ENCODE data around the gene GMDS.
A peak's percentile ranks its signal among the peaks of the same experiment; 100 is the strongest.

Gene GMDS

DNA sequence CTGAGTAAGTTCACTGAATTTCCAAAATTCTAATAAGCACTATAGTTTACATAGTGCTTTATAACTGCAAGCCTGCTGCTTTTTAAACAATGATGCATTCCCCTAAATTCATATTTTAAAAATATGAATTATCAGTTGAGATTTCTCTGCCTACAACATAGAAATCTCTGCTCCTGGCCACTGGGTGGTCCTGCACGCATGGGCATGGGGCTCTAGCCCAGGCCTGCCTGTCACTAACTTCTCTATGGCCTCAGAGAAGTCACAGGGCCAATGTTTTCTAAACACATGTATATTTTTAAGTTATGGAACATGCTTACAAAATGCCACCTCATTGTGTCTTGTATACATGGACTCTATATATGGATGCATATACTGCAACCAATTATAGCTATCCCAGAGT lies 424.7 kb downstream of the GMDS start:
- DNase-seq: no peak

DNA sequence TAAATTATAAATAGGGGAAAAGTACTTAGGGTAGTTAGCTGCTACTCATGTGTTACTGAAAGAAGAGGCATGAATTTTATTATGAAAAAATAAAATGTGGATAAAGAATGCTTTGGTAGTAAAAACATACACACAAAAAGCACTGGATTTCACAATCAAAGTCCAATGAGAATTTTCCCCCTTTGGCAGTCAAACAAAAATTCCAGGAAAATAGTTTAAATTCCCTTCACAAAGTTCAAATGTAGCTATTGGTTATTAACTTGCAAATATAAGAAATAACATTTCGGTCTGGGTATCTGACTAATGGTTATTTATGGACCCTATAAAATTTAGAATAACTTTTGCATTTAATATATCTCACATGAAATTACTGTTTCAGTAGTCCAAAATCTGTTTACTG lies 425.2 kb downstream of the GMDS start:
- DNase-seq: no peak

DNA sequence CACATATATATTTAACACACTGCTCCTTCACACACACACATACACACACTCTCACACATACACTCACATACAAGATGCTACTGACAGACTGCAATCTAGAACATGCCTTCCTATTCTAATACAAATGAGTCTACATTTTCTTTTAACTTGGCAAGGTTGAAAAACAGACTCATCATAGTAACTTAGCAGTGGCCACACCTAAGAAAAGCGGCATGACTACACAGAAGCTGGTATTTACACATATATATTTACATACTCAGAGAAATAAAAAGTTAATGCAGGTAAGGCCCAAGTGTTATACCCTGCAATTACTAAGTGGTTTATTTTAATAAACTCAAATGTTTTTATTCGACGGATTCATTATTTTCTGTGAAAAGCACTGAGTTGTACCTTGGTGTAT lies 426.4 kb downstream of the GMDS start:
- no peak for DNase-seq

DNA sequence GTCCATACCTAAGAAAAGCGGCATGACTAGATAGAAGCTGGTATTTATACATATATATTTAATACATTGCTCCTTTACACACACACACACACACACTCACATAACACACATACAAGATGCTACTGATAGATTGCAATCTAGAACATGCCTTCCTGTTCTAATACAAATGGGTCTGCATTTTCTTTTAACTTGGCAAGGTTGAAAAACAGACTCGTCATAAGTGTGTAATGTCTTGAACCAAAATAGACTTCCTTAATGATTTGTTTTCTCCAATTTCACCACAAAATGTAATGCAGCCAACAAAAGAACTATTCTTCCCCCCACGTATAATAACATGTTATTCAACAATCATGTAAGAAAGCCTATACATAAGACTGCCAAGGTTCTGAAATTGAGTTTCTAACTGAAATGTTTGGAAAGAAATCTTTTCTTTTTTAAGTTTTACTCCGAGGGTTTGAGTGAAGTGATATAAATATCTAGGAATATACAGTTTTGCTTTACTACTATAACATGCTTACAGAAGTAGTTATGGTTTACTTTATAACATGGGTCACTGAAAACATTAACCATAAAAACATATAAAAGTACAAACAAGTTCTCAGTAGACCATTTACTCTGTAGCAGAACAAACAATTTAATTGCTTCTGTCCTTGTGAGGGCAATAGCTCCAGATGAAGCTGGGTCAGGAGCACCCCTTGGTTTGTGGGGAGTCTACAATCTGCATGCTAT lies 428.2 kb downstream of the GMDS start:
- no peak for DNase-seq

DNA sequence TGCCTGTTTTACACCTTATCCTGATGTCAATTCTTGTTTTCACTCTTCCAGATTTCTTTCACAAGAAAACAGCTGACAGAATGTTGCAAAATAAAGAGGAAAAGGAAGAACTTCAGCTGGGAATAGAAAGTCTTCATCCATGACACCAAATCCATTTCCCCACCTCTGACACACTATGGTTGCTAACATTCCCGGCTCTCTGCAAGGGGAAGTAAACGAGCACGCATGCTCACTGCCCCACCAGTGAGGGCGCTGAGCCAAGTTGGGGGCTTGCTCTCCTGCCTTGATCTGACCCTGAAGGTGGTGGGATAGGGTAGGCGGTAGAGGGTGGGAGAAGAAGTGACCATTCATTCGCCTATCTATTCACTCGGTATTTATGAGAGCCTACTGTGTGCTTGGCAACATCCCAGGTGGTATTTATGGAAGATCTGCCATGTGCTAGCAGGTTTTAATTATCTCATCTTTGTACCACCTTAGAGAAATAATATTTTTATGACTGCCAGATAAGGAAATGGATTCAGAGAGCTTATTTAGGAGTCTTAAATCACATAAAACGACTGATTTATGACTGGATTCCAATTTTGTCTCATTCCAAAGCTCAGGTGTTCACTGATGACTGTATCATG lies 429.5 kb downstream of the GMDS start:
- no peak for DNase-seq

DNA sequence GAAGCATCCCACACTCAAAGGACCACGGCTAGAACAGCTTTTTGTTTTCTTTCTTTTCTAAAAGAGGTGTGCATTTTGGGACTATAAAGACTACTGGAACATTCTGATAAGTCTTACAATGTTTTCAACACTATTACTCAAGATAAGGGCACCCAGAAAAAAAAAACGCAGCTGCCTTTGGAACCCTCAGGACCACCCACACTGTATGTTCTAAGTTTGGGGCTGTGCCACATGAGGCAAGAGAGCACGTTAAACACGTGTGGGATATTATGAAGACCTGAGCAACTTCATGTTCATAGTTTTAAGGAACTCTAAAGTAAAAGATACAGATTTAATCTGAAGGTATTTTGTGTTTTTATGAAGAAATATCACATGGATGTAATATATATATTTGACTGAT lies 431.1 kb downstream of the GMDS start:
- no peak for DNase-seq

DNA sequence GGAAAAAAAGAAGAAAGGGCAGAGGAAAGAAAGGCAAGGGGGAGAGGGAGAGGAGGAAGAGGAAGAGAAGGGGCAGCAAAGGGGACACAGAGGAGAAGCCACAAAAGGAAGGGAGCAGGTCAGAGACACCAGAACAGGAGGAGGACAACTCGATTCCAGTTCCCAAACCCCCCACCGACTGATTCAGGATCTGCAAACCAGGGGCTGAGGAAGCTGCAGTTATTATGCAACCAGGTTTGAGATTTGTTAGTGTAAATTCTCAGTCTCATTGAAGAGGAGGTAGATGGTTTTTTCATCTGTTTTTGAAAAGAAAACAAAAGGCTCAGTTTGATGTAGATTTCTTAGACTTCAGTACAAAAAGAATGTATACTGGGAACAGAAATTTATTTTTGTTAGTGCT lies 432.9 kb downstream of the GMDS start:
- no peak for DNase-seq

DNA sequence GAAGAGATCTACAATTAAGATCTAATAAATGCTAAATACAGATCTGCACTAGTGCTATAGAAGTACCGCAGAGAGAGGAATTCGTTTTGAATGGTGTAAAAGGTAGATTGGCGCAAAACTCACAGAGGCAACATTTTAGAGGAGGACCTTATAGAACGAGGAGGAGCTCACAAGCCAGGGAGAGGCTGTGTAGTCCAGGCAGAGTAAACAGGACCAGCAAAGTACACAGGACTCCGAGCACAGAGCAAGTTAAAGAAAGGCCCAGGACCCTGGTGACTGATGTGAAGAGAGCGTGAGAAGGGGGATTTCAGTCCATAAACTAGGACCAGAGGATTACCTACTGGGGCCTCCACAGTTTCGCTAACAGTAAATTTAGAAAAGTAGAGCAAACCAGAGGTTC lies 433.4 kb downstream of the GMDS start:
- DNase-seq: no peak

DNA sequence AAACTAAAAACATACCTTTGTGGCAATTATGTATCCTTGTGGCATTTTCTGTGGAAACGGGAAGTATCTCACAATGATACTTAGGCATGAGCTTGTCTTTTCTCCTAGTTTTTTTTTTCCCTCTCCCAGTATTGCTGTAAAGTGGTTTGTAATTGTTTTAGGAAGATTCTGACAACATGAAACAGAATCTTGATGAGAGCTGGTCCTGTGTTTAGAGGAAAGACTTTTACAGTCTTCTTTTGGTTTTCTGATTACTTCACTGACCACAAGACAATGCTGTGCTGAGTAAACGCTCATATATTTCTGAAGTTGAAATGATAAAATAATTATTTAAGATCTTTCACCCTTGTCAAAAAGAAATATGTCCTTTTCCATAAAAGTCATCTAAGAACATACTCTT lies 434.5 kb downstream of the GMDS start:
- DNase-seq: no peak

DNA sequence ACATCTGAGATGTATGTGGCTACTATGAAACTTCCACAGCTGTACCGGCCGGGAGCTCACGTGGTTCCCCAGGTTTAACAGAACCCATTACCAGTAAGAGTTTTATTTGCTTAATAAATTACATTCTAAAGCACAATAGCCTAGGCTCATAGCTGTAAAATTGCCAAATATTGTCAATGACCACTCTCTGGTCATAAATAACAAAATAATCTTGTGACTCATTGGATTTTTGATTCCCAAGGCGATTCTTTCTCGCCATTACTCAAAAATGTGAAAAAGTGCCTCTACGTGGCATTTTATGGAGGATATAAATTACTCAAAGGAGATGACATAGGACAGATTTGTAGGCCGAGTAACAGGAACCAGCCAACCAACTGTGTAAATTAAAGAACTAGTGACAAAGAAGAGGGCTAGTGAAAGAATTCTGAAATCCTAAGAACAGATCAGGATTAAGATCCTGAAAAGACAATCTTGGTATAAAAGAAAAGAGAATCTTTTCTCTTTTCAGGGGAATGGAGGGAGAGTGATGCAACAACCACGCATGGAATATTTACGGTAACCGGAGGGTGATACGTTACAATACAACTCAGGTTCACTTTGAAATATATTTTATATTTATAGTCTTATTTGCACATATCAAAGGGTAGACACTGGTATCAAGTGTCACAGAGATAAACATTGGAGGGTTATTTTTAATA lies 436.0 kb downstream of the GMDS start:
- DNase-seq: no peak

DNA sequence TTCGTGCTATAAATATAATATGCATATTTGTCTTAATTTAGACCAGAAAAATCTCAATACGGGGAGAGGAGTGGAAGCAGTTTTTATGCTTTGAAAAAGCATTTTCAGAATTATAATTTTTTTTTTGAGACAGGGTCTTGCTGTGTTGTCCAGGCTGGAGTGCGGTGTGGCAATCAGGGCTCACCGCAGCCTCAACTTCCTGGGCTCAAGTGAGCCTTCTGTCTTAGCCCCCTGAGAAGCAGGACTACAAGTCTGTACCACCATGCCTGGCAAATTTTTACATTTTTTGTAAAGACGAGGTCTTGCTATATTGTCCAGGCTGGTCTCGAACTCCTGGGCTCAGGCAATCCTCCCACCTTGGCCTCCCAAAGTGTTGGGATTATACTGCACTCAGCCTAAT lies 438.5 kb downstream of the GMDS start:
- no peak for DNase-seq

DNA sequence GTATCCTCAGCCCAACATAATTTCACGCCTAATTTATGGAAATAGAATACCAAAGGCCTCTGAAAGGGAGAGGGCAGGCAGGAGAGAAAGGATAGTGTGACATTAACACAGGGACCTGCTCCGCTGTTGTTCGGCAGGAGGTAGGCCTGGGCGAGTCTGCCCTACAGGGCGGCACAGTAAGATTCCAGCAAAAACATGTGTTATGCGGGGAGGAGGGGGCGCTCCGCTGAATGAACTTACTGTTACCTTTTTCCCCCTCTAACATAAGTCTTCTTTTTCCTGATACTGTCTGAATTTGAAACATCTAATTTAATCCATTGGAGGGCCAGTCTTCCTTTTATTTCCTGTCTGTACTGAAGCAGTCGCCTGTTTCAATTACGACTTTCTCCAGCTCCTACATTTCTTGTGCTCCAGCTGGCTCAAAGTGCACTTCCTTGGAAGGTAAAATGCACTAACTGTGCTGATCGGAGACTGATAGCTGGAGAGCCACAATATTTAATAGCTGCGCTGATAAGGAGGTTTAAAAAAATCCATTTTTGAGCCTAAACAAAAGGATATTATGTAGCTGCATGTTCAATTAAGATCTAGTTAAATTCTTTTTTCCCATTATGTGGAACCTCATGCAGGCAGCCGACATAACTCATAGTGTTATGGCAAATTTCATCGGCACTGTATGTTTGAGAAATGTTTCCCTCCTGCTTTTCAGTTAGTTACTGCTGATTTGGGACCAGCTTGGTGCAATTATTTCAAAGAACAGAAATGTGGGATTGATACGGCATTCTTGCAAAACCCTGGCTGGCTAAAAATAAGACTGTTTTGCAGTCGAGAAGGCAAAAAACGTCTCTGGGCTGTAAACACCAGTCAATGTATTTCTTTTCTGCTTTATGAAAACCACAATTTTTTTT lies 442.7 kb downstream of the GMDS start:
- DNase-seq: no peak

DNA sequence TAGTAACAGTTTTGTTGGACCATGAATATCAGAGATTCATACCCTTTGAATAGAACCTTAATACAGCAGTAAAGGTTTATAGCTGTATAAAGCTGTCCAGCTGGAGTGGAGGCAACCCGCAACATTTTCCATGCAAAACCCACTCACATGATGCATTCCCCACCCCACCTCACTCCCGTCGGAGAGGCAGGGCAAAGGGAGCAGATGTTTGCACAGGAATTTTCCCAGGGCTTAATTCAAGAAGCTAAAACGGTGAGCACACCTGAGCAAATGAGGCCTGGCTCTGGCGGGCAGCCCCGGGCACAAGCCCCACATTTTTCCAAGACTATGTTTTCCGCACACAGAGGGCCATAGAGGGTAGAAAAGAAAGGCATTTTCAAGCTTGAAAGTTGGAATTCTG lies 444.0 kb downstream of the GMDS start:
- DNase-seq: no peak

DNA sequence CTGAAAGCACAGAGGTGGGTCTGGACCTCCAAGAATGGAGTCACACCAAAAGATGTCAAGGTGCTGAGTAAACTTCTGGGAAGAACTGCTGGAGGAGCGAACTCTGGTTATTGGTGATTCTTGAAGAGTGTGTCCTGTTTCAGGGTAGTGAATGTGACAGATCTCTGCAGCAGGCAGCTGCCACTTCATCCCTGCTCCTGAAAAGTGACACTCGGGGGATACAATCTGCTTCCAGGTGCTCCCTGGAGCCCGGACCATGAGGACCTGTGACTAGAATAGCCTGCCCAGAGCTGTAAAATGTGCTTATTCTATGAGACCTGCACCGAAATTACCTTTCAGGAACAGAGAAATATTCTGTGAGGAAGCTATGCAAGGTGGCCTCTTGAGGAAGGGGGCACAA lies 444.6 kb downstream of the GMDS start:
- DNase-seq: no peak

DNA sequence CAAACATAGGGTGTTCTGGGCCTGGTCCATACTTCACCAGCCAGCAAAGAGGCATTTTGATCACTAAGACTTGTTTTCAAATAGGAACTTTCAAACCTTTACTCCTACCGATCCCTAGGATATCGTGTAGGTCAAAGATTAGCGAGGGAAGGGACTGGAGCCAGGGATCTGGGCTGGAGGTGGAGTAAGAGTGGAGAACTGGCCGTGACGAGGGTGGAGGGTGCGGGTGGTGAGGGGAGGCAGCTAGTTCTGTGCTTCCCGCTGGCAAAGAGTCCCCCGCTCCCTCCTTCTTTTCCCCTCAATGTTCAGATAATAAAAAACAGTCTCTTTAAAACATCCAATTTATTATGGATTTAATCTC lies 446.5 kb downstream of the GMDS start:
- DNase-seq: no peak

DNA sequence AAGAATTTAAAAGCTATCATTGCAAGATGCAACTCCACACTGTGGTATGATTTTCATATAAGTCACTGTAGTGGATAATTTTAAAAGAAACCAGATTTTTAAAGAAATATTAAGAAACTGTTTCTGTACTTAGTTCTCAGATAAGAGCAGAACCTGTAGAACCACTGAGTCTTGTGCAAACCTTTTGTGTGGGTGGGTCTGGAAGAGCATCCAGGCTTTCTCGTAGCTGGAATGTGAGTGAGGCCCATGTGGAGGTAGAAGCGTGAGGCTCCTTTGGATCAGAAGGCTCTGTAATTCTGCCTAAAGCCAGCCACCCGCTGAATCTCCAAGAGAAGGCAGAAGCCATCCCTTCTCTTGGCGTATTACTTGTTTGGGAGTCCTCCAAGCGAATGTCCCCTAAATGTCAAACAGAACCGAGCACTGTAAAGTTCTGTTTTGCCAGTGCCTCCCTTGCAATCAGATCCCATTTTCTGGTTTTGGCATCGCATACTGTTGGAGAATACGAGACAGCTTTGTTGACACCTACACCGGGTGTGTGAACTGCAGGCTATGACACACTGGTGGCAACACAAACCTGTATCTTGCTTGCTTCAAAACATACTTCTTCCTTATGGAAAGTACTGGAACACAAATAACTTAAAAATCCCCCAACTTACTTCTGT lies 447.0 kb downstream of the GMDS start:
- DNase-seq: no peak

DNA sequence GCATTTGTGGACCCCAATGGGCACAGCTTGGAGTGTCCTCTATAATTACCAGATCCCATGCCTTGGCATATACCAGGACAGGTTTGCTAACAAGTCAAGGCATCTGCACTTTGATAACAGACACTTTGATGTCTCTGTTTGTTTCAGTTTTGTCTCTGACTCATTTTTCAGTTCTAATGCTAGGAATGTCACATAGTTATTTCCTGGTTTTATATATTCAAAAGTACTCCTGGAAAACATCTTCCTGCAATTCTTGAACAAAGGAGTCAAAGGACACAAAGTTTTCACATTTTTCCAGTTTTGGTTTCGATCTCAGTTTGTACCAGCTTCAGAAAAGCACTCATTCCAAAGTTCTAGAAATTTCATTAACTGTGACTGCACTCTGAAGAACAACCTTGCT lies 447.6 kb downstream of the GMDS start:
- no peak for DNase-seq

DNA sequence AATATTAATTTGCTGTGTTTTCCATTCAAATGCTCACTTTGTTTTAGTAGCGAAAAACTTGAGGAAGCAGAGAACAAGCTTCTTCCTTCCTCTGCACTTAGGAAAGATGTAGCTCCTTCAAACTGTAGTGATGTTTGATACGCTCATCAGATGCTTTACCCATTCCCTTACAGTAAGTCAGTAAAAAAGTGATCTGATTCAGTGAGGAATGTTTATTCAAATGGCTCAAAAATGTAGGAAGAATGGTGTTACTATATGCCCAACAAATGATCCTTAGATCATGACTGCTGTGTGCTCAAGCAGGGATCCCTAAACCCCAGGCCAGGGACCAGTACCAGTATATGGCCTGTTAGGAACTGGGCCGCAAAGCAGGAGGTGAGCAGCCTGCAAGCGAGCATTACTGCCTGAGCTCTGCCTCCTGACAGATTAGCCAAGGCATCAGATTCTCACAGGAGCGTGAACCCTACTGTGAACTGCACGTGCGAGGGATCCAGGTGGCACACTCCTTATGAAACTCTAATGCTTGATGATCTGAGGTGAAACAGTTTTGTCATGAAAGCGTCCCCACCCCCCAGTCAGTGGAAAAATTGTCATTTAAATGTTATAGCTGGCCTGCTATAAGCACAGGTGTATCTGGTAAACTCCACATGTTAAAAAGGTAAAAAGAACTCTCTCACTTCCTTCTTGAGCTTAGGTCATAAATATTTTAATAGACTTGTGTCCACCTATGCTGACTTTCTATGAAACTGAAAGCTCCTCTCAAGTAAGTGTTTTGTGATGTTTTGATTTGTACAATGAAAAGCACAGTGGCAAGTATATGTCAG lies 448.5 kb downstream of the GMDS start:
- DNase-seq: no peak

DNA sequence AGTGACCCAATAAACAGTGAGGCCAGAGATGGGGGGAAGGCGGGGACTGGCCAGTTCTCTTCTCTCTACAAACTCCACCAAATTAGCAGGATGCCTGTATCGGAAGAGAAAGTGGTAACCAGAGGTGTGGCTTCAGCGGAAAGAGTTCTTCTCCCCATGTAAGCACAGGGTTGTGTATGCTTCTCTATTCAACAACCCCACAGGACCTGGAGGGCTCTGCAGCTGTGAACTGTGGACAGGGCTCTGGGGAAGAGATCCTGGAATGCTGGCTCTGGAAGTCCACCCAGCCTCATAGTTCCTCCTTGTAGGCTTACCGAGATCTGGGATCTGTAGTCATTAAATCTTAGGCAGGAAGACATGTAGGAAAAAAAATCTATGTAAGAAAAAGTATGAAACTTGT lies 449.5 kb downstream of the GMDS start:
- DNase-seq: no peak

DNA sequence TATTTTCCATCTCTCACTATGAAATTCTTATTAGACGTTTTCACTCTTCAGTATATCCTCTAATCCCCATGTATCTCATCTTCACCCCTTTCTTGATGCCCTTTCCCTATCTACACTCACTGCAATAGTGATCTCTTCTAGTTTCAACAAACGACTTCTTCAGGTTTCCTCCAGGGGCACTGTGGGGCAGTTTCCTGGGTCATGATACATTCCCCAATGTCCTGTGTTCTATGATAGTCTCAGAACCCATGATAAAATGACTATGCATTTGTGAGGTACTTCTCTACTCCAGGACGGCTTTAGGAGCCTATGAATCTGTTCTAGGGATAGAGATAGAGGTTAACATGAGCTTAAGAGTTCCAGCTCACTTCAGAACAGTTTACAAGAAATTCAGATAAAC lies 452.4 kb downstream of the GMDS start:
- peak; percentile 7 for DNase-seq

DNA sequence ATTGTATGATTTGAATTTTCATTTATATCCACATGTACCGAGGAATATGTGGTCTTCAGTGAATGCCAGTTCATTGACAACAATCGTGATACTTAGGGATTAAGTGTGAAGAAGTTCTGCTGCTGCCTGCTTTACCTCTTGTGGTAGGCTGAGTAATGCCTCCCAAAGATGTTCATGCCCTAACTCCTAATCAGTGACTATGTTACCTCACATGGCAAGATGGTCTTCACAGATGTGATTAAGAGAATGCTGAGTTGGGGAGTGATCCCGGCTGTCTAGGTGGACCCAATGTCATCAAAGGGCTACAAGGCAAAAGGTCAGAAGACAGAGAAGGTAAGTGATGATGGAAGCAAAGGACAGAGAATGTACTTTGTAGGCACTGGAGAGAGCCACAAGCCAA lies 454.7 kb downstream of the GMDS start:
- DNase-seq: no peak

DNA sequence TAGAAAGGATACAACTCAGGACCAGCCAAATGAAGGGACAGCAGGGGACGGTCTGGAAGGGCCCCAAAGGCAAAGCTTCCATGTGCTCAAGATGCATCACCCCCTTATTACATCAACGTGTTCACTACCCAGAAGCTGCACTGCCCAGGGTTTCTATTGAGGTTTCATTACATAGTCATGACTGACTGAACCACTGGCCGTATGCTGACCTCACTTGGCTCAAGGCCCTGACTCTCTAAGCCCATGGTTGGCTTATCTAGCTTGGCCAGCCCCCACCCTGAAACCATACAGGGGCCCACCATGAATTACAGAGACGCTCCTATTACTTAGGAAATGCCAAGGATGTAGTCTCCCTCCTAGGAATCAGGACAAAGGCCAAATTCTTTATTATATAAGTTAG lies 456.3 kb downstream of the GMDS start:
- no peak for DNase-seq
